Peyer's patch (tissue), 4 donors: ENCODE results near the gene LIG4. TPM values are rescaled to one million over a fixed set of nuclear protein-coding genes. Genes with fewer than 3 reads are reported as not detected.

Experiments used
- DNase-seq, 3 donors: peaks; one replicate each; pipeline ENCODE4 v3.0.0-alpha.2; 2017 to 2019
- H3K27ac ChIP-seq, 4 donors: fragments of 200-600 bp; sonication (generic); one replicate each; pipeline ENCODE4 v1.5.1; 2016 to 2019
- H3K27me3 ChIP-seq, 2 donors: fragments of 200-600 bp; sonication (generic); one replicate each; pipeline ENCODE4 v1.5.1; 2019
- H3K36me3 ChIP-seq, 3 donors: fragments of 200-600 bp; sonication (generic); one replicate each; pipeline ENCODE4 v1.5.1; 2016 to 2019
- H3K4me1 ChIP-seq, 4 donors: fragments of 200-600 bp; sonication (generic); one replicate each; pipeline ENCODE4 v1.5.1; 2016 to 2019
- H3K4me3 ChIP-seq, 4 donors: fragments of 200-600 bp; sonication (generic); 1 replicate in 3 of 4; 2 replicates in 1 of 4; pipeline ENCODE4 v1.5.1; 2016 to 2019; ENCODE audit warnings: mild to moderate bottlenecking in 1 of 4
- H3K9me3 ChIP-seq, 4 donors: fragments of 200-600 bp; sonication (generic); one replicate each; pipeline ENCODE4 v1.5.1; 2016 to 2019; ENCODE audit warnings: mild to moderate bottlenecking in 1 of 4
- CTCF ChIP-seq, 6 experiments: fragments of 450-650 bp in 4 of 6; fragments of 200-600 bp in 2 of 6; sonication (generic) in 1 of 6; IDR thresholded peaks; one replicate each; pipeline ENCODE4 v1.5.1; 2017 to 2019; ENCODE audit warnings: antibody characterized with exemption in 6 of 6, mild to moderate bottlenecking in 3 of 6, moderate library complexity in 1 of 6
- POLR2A ChIP-seq, 2 donors: fragments of 450-650 bp; IDR thresholded peaks; one replicate each; pipeline ENCODE4 v1.5.1; 2017; ENCODE audit warnings: antibody characterized with exemption in 2 of 2, mild to moderate bottlenecking in 2 of 2, moderate library complexity in 2 of 2
- total RNA-seq, 4 donors: library from RNA; depleted of rRNA; stranded (reverse); fragments of >200 nt; gene quantifications; one replicate each; pipeline ENCODE4 v1.1.0, GENCODE V29; 2016

LIG4 gene
- total RNA-seq, 4 donors from 2014 or later: 4.1 to 12.3 (median 10.6) TPM

GRCh38 chr13:108176685-108177274 is 38.6 kb downstream of the LIG4 start:
- TF ChIP-seq CTCF (IDR thresholded peaks at IDR 0.05): peak in 2 of 6 experiments; percentile 10 to 51
- no peak for TF ChIP-seq POLR2A (IDR thresholded peaks at IDR 0.05)
- Histone ChIP-seq H3K9me3 (no peaks in the 10 kb centered on the region), H3K4me3 (no peak overlapping the region), H3K27ac (no peak overlapping the region), H3K4me1 (no peaks in the 10 kb centered on the region), H3K27me3 (no peaks in the 10 kb centered on the region), H3K36me3 (no peaks in the 10 kb centered on the region)
- peak in 2 of 3 donors; percentile 52 to 72 for DNase-seq

GRCh38 chr13:108168929-108169328 is 46.4 kb downstream of the LIG4 start:
- Histone ChIP-seq H3K4me3 (no peak overlapping the region), H3K4me1 (no peaks in the 10 kb centered on the region), H3K27me3 (no peaks in the 10 kb centered on the region), H3K36me3 (no peaks in the 10 kb centered on the region), H3K27ac (no peak overlapping the region), H3K9me3 (no peaks in the 10 kb centered on the region)
- no peak for DNase-seq
- TF ChIP-seq POLR2A (IDR thresholded peaks at IDR 0.05) (no peak), CTCF (IDR thresholded peaks at IDR 0.05) (no peak)

- DNase-seq: no peak
- TF ChIP-seq POLR2A (IDR thresholded peaks at IDR 0.05) (no peak), CTCF (IDR thresholded peaks at IDR 0.05) (no peak)
- H3K4me1 ChIP-seq: no peaks in the 10 kb centered on the region
- H3K9me3 ChIP-seq: no peaks in the 10 kb centered on the region
- no peaks in the 10 kb centered on the region for H3K36me3 ChIP-seq
- no peak overlapping the region for H3K4me3 ChIP-seq
- no peaks in the 10 kb centered on the region for H3K27me3 ChIP-seq
- no peak overlapping the region for H3K27ac ChIP-seq
Measured at GRCh38 chr13:108166078-108166477, 49.3 kb downstream of the LIG4 start.

GRCh38 chr13:108158746-108159145 is 56.6 kb downstream of the LIG4 start:
- no peak for DNase-seq
- H3K27me3 ChIP-seq: no peaks in the 10 kb centered on the region
- no peaks in the 10 kb centered on the region for H3K9me3 ChIP-seq
- H3K27ac ChIP-seq: no peak overlapping the region
- H3K36me3 ChIP-seq: no peaks in the 10 kb centered on the region
- TF ChIP-seq POLR2A (IDR thresholded peaks at IDR 0.05) (no peak), CTCF (IDR thresholded peaks at IDR 0.05) (no peak)
- H3K4me1 ChIP-seq: no peaks in the 10 kb centered on the region
- no peak overlapping the region for H3K4me3 ChIP-seq

Other genes with a start within 250 kb of the LIG4 start
- gene ABHD13, start 2.9 kb upstream of the LIG4 start, total RNA-seq: 10 to 100 TPM in 2 of 4 donors, 1 to 10 TPM in 2; 5.8 to 14.9 (median 10.0) TPM
- gene TNFSF13B, start 54.2 kb upstream of the LIG4 start, total RNA-seq: 10 to 100 TPM in 3 of 4 donors, 1 to 10 TPM in 1; 7.9 to 32.2 (median 12.0) TPM